Fibroblast of the aortic adventitia (primary cell): ENCODE results near the gene GREM1. TPM values are rescaled to one million over a fixed set of nuclear protein-coding genes. Genes with fewer than 3 reads are reported as not detected.
A peak's percentile ranks its signal among the peaks of the same experiment; 100 is the strongest.

Experiments used
- DNase-seq: peaks from one replicate; pipeline ENCODE4 v3.0.0-alpha.2; 2010; ENCODE audit warnings: low read depth
- H3K4me3 ChIP-seq: 2 replicates; pipeline ENCODE4 v1.5.1; 2011; ENCODE audit warnings: low read depth, mild to moderate bottlenecking, control low read depth, low read length, moderate library complexity
- CTCF ChIP-seq: IDR thresholded peaks from 2 replicates; pipeline ENCODE4 v1.5.1; 2011; ENCODE audit warnings: mild to moderate bottlenecking, low read length, control low read depth, inconsistent platforms; ENCODE audit not compliant: insufficient read depth
- total RNA-seq: library from RNA; depleted of rRNA; stranded (reverse); fragments of >200 nt; gene quantifications from 2 replicates; pipeline ENCODE4 v1.2.3, GENCODE V29; 2012; ENCODE audit warnings: low replicate concordance

GREM1 gene
- total RNA-seq, 1 donor: 181 TPM

GRCh38 chr15:32683906-32684584 lies 33.8 kb upstream of the GREM1 start:
- DNase-seq: peak; percentile 93
- no peak for TF ChIP-seq CTCF
- no peak overlapping the region for H3K4me3 ChIP-seq

- peak; percentile 67 for DNase-seq
- TF ChIP-seq CTCF: no peak
- H3K4me3 ChIP-seq: no peak overlapping the region
These were observed 32.2 kb upstream of the GREM1 start for GRCh38 chr15:32685576-32685975.

GRCh38 chr15:32687556-32687955 lies 30.2 kb upstream of the GREM1 start:
- no peak overlapping the region for H3K4me3 ChIP-seq
- no peak for TF ChIP-seq CTCF
- DNase-seq: no peak

- no peak for DNase-seq
- TF ChIP-seq CTCF: no peak
- no peak overlapping the region for H3K4me3 ChIP-seq
These were observed 29.6 kb upstream of the GREM1 start for GRCh38 chr15:32688151-32688639.

- no peak for DNase-seq
- no peak for TF ChIP-seq CTCF
- H3K4me3 ChIP-seq: no peak overlapping the region
These were observed 26.7 kb upstream of the GREM1 start for GRCh38 chr15:32690941-32691688.

- TF ChIP-seq CTCF: no peak
- no peak for DNase-seq
- H3K4me3 ChIP-seq: no peak overlapping the region
These were observed 26.1 kb upstream of the GREM1 start for GRCh38 chr15:32691689-32692038.
